ENCODE results near the gene MOB3B.

- TF ChIP-seq CTCF (IDR thresholded peaks at IDR 0.05) (no peak), EZH2 (IDR thresholded peaks at IDR 0.05) (no peak)
Observed at GRCh38 chr9:27367175-27367798, 162.3 kb downstream of the MOB3B start.
